Body of pancreas (tissue), 4 donors: Measurements from ENCODE around the gene DNAH6. TPM values are rescaled to one million over a fixed set of nuclear protein-coding genes. Genes with fewer than 3 reads are reported as not detected.

Experiments used
- ATAC-seq: fragments of 150-250 bp; one replicate; pipeline ENCODE4 v1.9.1; 2016
- DNase-seq, 4 donors: peaks; one replicate each; pipeline ENCODE4 v3.0.0-alpha.2; 2019
- H3K27ac ChIP-seq, 4 donors: fragments of 200-600 bp; sonication (generic); 1 replicate in 3 of 4; 2 replicates in 1 of 4; pipeline versions ENCODE4 v1.5.1 to v1.6.1; 2016 to 2019; ENCODE audit warnings: mild to moderate bottlenecking in 1 of 4, mixed read lengths in 1 of 4, moderate library complexity in 1 of 4
- H3K27me3 ChIP-seq, 2 donors: fragments of 200-600 bp; sonication (generic); one replicate each; pipeline ENCODE4 v1.6.0; 2016; ENCODE audit warnings: mild to moderate bottlenecking in 1 of 2
- H3K36me3 ChIP-seq, 2 donors: fragments of 200-600 bp; sonication (generic); replicated peaks in 1 of 2; 2 replicates each; pipeline ENCODE4 v1.5.1; 2016; ENCODE audit warnings: low read depth in 2 of 2; ENCODE audit not compliant: insufficient read depth in 1 of 2
- H3K4me1 ChIP-seq: fragments of 200-600 bp; sonication (generic); one replicate; pipeline ENCODE4 v1.6.0; 2016
- H3K4me3 ChIP-seq, 2 donors: fragments of 200-600 bp; sonication (generic); 1 replicate in 1 of 2; 2 replicates in 1 of 2; pipeline ENCODE4 v1.5.1; 2016 to 2019
- H3K9me3 ChIP-seq, 3 donors: fragments of 200-600 bp; sonication (generic); 1 replicate in 2 of 3; 2 replicates in 1 of 3; pipeline ENCODE4 v1.5.1; 2016
- CTCF ChIP-seq, 7 experiments: fragments of 450-650 bp in 4 of 7; fragments of 200-600 bp in 3 of 7; sonication (generic) in 3 of 7; IDR thresholded peaks; one replicate each; pipeline ENCODE4 v1.5.1; 2016 to 2019; ENCODE audit warnings: antibody characterized with exemption in 7 of 7
- POLR2A ChIP-seq, 3 donors: fragments of 450-650 bp; IDR thresholded peaks; one replicate each; pipeline ENCODE4 v1.6.1; 2016; ENCODE audit warnings: antibody characterized with exemption in 3 of 3, mild to moderate bottlenecking in 2 of 3
- WGBS, 2 donors: methylation state at CpG; one replicate each; pipeline ENCODE4 v1.1.5; 2017; 5-methylcytosine and 5-hydroxymethylcytosine counted together
- intact Hi-C: fragments of 100-400 bp; cut with DNase I; formaldehyde crosslinking; loops from one replicate; pipeline ENCODE4 v1.15.1; 2023
- total RNA-seq, 2 donors: library from RNA; depleted of rRNA; stranded (reverse); fragments of >200 nt; gene quantifications; one replicate each; pipeline ENCODE4 v1.1.0, GENCODE V29; 2016

DNAH6 gene
- total RNA-seq, 2 donors from 2014 or later: 1.3 to 2.6 TPM

GRCh38 chr2:84776011-84776410, 259.7 kb downstream of the DNAH6 start:
- no peak for DNase-seq

DNA sequence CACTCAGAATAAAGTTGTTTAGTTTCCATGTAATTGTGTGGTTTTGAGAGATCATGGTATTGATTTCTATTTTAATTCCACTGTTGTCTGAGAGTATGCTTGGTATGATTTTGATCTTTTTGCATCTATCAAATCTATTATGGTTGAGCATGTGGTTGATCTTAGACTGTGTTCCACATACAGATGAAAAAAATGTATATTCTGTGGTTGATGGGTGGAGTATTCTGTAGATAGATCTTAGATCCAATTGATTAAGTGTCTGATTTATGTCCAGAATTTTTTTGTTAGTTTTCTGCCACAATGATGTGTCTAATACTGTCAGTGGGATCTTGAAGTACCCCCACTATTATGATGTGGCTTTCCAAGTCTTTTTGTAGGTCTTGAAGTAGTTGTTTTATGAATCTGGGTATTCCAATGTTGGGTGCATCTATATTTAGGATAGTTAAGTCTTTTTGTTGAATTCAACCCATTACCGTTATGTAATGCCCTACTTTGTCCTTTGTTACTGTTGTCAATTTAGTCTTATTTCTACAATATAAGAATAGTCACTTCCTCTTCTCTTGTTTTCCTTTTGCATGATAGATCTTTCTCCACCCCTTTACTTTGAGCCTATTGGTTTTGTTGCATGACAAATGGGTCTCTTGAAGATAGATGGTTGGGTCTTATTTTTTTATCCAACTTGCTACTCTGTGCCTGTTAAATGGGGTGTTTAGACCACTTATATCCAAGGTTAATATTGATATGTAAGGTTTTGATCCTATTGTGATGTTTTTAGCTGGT, 262.8 kb downstream of the DNAH6 start:
- no peaks in the 10 kb centered on the region for H3K9me3 ChIP-seq
- H3K27ac ChIP-seq: no peak overlapping the region
- no peaks in the 10 kb centered on the region for H3K27me3 ChIP-seq
- no peaks in the 10 kb centered on the region for H3K4me1 ChIP-seq
- 66 to 90% methylated on average over 1 of the region's 1 CpG for WGBS, 2 donors
- ATAC-seq: no peak
- H3K36me3 ChIP-seq: no peaks in the 10 kb centered on the region
- no peak for DNase-seq
- no peak overlapping the region for H3K4me3 ChIP-seq
- intact Hi-C loops: no loop called here
- TF ChIP-seq POLR2A (IDR thresholded peaks at IDR 0.05) (no peak), CTCF (IDR thresholded peaks at IDR 0.05) (no peak)

More at GRCh38 chr2:84776011-84776410, 259.7 kb downstream of the DNAH6 start:
- no peaks in the 10 kb centered on the region for H3K4me1 ChIP-seq
- TF ChIP-seq CTCF (IDR thresholded peaks at IDR 0.05): no peak
- TF ChIP-seq POLR2A (IDR thresholded peaks at IDR 0.05): no peak
- H3K36me3 ChIP-seq: no peaks in the 10 kb centered on the region
- intact Hi-C loops: no loop called here
- no peak for ATAC-seq
- no peaks in the 10 kb centered on the region for H3K9me3 ChIP-seq
- H3K27ac ChIP-seq: no peak overlapping the region
- 87 to 90% methylated on average over 1 of the region's 1 CpG for WGBS, 2 donors
- H3K27me3 ChIP-seq: no peaks in the 10 kb centered on the region
- no peak overlapping the region for H3K4me3 ChIP-seq

GRCh38 chr2:84779781-84780180, 263.5 kb downstream of the DNAH6 start:
- intact Hi-C loops: no loop called here
- H3K27me3 ChIP-seq: no peaks in the 10 kb centered on the region
- no peak overlapping the region for H3K4me3 ChIP-seq
- H3K4me1 ChIP-seq: no peaks in the 10 kb centered on the region
- ATAC-seq (no peak), DNase-seq (no peak)
- 64 to 84% methylated on average over 3 of the region's 3 CpGs for WGBS, 2 donors
- no peaks in the 10 kb centered on the region for H3K36me3 ChIP-seq
- no peak for TF ChIP-seq POLR2A (IDR thresholded peaks at IDR 0.05)
- TF ChIP-seq CTCF (IDR thresholded peaks at IDR 0.05): no peak
- no peak overlapping the region for H3K27ac ChIP-seq
- no peaks in the 10 kb centered on the region for H3K9me3 ChIP-seq

- intact Hi-C loops: no loop called here
- Histone ChIP-seq H3K36me3 (no peaks in the 10 kb centered on the region), H3K9me3 (no peaks in the 10 kb centered on the region), H3K4me3 (no peak overlapping the region), H3K4me1 (no peaks in the 10 kb centered on the region), H3K27me3 (no peaks in the 10 kb centered on the region), H3K27ac (no peak overlapping the region)
- WGBS, 2 donors: 80 to 83% methylated on average over 3 of the region's 3 CpGs
- peak in 1 of 4 donors; percentile 5 for DNase-seq
- no peak for ATAC-seq
- TF ChIP-seq POLR2A (IDR thresholded peaks at IDR 0.05) (no peak), CTCF (IDR thresholded peaks at IDR 0.05) (no peak)
Measured at GRCh38 chr2:84781942-84782716, 265.8 kb downstream of the DNAH6 start.
